Fibroblast of gingiva (primary cell): ENCODE results near the gene CRADD.
"Not testable (repeated sequence)": the region's sequence is repeated elsewhere in the genome, so short reads cannot be mapped to it uniquely, and the experiment has no call there.

Experiments
- DNase-seq: peaks from one replicate; pipeline ENCODE4 v3.0.0-alpha.2; 2011; ENCODE audit warnings: low read depth

CRADD gene

DNA sequence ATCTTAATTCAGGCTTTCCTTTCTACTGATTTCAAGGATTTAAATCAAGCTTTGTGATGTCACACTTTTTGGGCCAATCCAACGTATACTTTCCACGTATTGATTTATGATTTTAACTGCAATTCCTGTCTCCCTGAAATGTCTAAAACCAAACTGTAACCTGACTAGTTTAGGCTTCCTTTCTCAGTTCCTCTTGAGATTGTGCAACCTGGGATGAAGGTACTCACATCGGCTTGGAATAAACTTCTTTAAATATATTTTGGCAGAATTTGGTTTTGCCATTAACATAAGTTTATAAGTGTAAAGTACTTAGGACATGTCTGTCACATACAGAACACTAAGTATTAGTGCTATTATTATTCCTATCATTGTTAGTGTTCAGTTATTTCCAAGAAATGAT lies 224.6 kb downstream of the CRADD start:
- no peak for DNase-seq

DNA sequence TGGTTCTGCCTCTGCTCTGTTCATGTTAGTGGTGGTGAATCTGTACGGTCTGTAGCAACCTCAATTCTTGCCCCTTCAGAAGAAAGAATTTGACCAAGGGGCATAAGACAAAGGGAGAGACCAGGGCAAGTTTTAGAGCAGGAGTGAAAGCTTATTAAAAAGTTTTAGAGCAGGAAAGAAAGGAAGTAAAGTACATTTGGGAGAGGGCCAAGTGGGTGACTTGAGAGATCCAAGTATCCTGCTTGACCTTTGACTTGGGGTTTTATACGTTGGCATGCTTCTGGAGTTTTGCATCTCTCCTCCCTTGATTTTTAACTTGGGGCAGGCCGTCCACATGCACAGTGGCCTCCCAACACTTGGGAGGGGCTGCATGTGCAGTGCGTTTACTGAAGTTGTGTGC lies 225.0 kb downstream of the CRADD start:
- DNase-seq, result no peak

DNA sequence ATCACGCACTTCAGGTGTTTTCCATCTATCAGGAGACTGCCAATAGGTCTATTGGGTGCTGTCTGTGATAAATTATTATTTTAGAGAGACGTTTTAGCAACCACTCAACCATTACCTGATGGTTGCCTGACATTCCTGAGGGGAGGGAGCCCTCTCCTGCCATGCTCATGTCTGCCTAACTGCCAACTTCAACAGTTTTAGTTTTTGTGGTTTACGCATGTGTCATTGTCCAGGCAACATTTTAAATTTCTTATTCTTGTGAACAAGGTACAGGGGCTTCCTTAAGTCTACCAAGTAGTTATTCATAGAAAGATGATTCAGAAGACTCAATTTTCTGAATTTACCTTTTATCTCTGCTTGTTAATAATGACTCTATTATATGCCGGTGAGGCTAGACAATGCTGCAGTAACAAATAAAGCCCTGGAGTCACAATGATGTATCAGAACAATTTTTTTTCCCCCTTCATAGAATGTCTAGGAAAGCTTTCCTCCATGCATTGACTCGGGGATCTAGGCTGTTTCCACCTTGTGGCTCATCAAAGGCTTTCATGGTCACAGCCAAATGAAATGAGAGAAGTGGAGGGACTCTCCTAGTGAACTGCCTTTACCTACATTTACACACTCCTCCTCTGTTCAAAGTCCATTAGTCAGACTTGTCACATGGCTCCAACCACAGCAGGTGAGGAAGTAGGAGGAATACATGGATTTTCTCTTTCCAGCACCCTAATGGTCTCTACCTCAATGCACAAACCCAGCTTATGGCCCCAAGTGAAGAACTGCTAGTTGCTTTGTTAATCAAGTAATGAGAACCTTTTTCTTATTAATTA lies 225.8 kb downstream of the CRADD start:
- no peak for DNase-seq

DNA sequence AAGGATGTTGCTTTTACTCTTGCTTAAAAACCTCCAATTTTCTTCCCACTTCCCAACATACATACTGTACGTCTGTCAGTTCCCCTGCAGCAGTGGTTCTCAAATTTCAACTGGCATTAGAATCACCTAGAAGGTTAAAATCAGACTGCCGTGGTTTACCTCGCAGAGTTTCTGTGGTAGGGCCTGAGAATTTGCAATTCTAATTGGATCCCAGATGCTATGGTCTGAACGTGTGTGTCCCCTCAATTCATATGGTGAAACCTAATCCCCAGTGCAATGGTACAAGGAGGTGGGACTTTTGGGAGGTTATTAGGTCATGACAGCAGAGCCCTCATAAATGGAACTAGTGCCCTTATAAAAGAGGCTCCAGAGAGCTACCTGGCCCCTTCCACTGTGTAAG lies 226.9 kb downstream of the CRADD start:
- no peak for DNase-seq

DNA sequence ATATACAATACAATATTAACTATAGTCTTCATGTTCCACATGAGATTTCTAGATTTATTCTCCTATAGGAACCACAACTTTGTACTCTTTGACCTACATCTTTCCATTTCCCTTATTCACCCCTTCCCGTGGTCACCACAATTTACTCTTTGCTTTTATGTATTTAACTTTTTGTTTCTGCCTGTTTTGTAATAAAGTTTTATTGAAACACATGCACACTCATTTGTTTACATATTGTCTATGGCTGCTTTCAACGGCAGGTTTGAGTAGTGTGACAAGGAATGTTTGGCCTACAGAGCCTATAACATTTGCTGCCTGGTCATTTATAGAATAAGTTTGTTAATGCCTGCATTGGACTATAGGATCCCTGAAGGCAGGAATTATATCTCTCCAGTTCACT lies 231.1 kb downstream of the CRADD start:
- no peak for DNase-seq

DNA sequence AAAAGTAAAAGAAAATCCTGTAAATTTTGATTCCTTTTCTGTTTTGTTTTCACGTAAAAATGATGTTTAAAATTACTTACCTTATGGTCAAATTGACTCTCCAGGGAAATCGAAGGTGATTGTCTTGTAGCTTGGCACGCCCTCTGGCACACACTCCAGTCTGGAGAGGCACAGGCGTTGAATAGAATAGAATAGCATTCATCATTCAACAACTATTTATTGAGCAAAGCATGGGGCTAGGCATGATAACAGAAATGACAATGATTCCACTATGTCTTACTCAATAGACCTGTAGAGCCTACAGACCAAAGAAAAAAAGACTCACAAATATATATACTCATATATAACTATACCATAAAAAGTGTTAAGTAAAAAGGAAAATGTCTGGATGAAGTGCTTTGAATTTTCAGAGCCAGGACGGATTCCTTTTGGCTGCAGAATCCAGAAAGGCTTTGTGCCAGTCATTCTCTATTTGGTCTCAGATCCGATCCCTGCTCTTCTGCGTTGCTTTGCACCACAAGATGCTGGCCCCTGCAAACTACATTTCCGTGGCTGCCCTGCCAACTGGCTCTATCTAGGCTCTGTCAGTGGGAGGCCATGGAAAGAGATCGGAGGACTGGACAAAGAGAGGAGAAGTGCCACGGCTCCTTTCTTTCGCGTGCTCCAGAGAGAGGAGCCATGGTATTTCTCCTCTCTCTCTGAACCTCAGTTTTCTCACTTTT lies 231.8 kb downstream of the CRADD start:
- DNase-seq, result peak; percentile 42

DNA sequence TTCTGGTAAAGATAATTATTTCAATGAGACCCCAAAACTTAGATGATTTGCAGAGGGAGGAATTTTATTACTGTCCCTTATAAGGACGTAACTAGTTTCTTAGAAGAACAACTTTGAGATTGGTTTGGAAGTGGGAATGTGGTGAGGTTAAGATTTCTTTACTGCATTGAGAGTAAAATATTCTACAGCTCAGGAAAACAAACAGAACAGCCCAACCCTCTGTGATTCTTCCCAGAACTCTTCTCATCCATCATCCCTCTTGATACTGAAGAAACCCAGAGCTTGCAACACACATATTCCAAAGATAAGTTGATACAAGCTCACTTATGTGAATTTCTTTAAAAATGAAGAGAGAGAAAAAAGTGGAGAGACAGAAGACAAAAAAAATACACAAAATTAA lies 234.2 kb downstream of the CRADD start:
- peak; percentile 16 for DNase-seq

DNA sequence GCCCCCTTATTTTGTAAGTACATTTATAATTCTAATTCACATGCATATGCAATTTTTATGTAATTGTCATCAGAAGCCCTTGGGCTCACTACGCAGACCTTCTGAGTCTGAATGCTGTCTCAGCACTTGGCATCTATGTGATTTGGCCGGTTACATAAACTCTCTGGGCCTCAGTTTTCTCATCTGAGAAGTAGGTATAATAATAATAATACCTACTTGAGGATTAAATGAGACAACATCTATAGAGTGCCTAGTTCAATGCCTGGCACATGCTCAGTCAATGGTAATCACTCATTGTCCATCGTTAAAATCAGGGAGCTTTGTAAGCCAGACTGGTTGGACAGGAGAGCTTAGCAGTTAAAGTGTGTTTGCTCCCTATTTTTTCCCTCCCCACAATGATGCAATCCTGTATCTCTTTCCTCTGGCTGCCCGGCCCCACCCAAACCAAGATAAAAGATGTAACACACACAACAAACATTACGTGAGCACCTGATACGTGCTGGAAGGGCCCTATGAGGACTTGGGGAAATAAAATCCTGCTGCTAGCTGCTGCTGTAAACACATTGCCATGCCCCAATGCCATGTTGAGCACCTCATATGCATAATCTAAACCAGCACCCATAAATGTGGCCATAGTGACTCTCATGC lies 235.0 kb downstream of the CRADD start:
- DNase-seq, result no peak

DNA sequence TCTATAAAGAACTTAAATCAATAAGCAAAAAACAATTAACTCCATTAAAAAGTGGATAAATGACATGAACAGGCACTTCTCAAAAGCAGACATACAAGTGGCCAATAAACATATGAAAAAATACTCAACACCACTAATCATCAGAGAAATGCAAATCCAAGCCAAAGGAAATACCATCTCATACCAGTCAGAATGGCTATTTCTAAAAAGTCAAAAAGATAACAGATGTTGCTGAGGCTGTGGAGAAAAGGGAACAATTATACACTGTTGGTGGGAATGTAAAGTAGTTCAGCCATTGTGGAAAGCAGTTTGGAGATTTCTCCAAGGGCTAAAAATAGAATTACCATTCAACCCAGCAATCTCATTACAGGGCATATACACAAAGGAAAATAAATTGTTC lies 236.7 kb downstream of the CRADD start:
- peak; percentile 88 for DNase-seq

DNA sequence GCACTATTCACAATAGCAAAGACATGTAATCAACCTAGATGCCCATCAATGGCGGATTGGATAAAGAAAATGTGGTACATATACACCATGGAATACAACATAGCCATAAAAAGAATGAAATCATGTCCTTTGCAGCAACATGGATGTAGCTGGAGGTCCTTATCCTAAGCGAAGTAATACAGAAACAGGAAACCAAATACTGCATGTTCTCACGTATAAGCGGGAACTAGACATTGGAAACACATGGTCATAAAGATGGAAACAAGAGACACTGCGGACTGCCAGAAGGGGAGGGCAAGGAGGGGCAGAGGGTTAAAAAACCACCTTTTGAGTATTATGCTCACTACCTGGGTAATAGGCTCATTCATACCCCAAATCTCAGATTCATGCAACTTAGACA lies 237.1 kb downstream of the CRADD start:
- no peak for DNase-seq

DNA sequence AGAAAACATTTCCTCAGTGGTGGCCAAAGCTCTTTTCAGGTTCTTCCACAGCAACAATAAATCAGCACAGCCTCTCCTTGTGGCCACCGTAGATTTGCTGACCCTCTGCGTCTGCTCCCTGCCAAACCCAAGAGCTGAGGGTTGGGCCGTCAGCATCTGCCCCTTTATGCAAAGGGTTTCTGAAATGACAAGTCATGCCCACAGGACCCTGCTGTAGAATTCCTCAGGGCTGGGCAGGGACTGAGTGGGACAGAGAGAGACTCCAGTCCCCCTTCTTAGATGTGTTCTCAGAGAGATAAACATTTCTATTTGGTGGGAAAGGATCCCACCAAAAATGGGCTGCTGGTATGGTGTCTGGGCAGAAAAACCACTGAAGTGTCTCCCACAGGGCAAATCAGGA lies 238.2 kb downstream of the CRADD start:
- DNase-seq, result no peak

DNA sequence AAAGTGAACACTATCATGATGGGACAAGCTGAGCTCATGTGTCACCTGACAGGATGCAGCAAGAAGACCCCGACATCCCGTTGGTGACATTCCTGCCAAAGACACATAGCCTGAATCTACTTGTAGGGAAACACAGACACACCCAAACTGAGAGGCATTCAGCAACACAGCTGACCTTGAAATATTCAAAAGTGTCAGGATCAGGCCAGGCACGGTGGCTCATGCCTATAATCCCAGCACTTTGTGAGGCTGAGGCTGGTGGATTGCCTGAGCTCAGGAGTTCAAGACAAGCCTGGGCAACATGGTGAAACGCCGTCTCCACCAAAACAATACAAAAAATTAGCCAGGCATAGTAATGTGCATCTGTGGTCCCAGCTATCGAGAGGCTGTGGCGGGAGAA lies 239.2 kb downstream of the CRADD start:
- DNase-seq, result no peak

DNA sequence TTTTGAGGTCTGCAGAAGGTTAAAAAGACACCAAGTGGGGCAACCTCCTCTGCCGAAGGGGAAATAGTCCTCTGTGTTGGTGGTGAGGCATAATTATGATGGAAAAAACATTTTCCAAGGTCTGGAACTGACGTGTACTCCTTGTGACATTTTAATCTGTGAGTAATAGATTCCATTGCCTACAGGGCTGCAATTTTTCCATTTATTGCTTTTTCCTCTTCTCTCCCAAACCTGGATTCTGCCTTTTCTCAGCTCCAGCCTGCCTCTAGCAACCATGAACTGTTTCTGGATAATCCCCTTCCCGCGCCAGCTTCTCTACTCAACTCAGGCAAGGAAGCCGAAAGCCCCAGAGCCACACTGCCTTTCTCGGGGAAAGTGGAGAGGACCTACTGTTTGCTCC lies 241.1 kb downstream of the CRADD start:
- DNase-seq, result peak; percentile 95

DNA sequence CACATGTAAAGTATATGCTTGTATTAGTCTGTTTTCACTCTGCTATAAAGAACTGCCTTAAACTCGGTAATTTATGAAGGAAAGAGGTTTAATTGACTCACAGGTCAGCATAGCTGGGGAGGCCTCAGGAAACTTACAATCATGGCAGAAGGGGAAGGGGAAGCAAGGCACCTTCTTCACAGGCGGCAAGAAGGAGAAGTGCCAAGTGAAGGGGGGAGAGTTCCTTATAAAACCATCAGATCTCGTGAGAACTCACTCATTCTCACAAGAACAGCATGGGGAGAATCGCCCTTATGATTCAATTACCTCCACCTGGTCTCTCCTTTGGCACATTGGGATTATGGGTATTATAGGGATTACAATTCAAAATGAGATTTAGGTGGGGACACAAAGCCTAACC lies 241.7 kb downstream of the CRADD start:
- DNase-seq, result no peak

DNA sequence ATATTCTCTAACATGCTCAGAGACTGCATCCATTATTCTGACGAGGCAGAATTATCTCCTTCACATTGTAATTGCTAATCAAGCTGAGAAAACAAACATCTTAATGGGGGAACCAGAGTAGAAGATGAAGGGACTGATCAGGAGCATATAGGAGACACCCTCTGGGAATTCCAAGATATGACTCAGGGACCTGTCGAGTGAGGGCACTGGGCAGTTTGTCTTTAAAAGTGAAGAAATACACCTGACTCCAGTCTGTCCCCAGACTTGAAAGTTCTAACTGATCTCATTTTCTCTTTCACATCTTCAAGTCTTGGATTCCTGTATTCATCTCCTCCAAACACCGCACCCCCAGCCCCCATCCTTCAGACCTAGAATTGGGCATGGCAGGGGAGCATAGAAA lies 244.3 kb downstream of the CRADD start:
- no peak for DNase-seq

DNA sequence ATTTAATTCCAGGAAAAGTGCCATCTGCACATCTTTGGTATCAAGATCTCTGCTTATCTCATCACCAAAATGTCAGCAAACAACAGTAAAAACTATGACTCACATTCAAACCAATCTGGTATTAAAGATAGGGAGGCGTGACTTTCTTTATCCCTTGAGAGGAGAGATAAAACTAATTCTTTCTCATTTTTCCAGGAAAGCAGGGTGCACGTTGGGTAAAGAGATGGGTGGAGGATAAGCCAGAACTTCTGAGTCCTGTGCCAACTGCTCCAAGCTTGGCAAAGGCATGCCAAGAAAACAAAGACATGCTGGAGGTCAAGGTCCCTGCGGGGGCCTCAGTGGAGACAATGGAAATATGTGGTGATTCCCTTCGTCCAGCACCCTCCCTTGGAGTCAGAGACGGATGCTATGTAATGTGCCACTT lies 245.4 kb downstream of the CRADD start:
- no peak for DNase-seq

DNA sequence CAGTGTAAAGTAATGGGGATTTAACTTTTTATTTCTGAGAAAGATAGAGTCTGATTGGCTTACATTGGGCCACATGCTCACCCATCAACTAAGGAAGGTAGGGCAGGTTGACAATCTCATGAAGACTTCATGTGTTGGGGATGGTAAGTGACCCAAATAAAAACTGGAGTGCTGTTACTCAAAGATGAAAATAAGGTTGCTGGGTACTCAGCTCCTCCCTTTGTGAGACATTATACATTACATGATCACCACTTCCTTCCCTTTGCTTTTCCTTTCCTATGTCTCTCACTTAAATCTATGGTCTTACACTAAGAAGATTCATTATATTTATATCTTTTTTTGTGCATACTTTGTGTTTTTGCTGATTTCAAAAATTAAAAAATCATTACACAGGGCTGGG lies 247.2 kb downstream of the CRADD start:
- DNase-seq, result no peak

DNA sequence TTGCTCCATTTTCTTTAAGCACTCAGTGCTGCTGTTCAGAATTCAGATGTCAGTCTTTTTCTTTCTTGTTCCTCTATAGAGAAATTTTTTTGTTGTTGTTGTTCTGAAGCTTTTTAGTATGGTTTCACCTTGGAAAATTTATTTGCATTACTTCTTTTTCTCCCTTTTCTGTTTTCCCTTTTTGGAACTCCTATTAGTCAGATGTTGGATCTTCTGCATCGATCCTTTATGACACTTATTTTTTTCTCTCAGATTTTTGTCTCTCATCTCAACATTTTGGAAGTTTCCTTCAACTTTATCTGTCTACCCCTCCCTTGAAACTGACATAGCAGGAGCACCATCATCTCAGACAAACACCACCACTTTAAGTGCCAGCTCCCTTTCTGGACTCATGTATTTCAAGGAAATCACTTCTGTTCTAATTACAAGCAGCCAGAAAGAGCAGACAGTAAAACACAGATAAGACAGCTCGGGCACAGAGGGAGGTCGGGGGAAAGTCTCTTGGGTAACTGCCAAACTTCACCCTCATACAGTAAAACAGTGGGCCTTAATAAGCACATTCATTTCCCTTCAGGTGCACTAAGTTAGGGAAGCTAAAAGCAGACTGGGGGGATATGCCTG lies 248.5 kb downstream of the CRADD start:
- DNase-seq, result no peak

DNA sequence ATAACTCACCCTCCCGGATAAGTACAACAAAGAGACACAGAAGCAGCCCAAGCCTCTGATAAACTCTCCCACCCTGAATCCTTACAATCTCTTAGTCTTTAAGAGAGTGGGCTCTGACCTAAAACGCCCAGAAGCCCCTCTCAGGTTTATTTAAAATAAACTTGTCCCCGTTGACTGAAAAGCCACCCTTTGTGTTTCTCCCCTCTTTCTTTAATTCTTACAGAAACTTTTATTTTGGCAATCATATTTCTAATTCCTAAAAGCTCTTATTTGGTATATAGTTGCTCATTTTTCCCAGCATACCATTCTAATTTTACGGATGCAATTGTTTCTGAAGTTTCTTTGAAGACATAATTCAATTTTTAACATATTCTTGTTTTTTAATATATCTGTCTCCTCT lies 249.1 kb downstream of the CRADD start:
- no peak for DNase-seq

DNA sequence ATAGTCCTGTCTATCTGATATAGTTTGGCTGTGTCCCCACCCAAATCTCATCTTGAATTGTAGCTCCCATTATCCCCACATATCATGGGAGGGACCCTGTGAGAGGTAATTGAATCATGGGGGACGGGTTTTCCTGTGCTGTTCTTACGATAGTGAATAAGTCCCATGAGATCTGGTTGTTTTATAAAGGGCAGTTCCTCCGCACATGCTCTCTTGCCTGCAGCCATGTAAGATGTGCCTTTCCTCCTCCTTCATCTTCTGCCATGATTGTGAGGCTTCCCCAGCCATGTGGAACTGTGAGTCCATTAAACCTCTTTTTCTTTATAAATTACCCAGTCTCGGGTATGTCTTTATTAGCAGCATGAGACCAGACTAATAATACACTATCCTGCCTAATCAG lies 251.9 kb downstream of the CRADD start:
- not testable (repeated sequence) for DNase-seq

DNA sequence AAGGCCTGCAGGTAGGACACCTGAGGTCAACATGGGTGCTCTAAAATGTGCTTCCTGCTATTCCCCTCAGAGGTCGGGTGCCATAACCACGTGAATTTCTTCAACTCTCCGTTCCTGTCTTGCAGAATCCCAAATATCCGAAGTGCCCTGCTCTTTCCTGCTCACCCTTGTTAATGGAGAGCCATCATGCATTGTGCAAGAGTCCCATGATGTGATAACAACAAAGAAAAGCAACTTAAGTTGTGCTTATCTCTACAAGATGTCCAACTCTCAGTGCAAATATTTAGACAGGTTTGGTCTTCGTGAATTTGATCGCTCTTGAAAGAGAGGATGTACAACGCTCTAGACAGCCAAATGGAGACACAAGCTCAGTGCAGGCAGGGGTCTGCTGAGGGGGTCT lies 260.6 kb downstream of the CRADD start:
- no peak for DNase-seq

DNA sequence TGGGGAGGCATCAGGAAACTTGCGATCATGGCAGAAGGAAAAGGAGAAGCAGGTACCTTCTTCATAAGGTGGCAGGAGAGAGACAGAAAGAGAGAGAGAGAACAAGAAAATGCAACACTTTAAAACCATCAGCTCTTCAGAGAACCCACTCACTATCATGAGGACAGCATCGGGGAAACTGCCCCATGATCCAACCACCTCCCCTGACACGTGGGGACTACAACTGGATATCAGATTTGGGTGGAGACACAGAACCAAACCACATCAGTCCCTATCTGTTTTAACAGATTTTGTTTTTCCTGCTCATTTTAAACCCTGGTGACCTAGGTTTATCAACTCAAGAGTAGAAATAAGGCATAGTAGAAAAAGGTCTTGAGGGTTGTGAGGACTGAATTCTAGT lies 261.1 kb downstream of the CRADD start:
- no peak for DNase-seq

DNA sequence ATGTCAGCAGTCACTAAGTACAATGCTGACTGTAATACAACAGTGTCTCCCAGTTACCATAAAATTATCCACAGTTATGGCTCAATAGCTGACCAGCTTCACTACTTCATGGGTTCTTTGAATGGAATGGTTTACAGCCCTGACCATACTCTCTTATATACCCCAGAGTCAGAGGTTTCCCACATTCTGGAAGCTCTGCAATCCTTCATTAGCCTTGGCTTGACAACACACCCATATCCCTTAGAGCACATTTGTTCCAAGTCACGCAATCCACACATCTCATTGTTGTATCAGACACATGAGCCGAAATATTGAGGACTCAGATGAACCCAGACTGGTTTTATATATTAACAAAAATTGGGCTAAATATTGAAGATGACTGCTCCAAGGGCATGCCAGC lies 261.8 kb downstream of the CRADD start:
- no peak for DNase-seq
